Smooth muscle cell of the brain vasculature (primary cell): Measurements from ENCODE around the gene ATG13.
"Not testable (repeated sequence)": the region's sequence is repeated elsewhere in the genome, so short reads cannot be mapped to it uniquely, and the experiment has no call there.

Source experiments
- DNase-seq: peaks from one replicate; pipeline ENCODE4 v3.0.0-alpha.2; 2012; ENCODE audit warnings: low read depth, low spot score

Gene ATG13

GRCh38 chr11:46643531-46643930 lies 26.2 kb downstream of the ATG13 start:
- DNase-seq = no peak

DNA sequence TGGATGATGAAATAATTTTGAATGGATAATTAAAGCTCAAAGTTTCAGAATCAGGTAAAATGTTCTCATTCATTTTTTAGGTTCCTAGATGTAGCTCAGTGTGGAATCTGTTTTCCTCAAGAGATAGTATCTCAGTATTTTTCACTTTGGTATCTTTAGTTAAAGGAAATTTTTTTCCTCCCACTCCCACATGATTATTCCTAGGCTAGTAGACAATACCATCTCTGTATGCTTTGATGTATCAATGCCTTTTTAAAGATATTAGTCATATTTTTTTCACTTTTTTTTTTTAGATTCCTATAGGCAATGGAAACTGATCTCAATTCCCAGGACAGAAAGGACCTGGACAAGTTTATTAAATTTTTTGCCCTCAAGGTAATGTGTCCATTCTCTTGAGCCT lies 26.6 kb downstream of the ATG13 start:
- no peak for DNase-seq

DNA sequence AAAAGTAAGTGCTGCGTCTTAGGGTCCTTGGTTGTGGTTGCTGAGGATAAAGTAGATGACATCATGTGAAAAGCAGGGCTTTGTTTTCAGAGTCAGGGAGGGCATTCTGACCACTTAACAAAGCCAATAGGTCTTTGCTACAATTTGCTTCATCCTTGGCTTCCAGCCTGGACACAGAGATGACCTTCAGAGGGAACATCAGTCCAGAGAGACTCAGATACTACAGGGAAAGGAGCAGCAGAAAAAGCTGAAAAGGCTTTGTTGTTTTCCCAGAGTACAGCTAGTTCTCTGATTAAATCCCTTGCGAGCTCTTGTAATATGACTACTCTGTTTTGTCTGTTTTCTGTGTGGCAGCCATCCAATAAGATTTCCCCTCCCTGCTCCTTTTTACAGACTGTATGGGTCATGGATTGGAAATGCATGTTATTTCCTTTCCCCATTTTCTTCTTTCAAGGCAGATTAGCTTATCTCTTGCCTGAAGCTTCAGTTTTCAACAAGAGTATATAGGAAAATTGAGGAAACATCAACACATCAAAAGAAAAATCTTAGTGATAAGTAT lies 31.9 kb downstream of the ATG13 start:
- peak; percentile 87 for DNase-seq

GRCh38 chr11:46655631-46656030 lies 38.3 kb downstream of the ATG13 start:
- DNase-seq = no peak

GRCh38 chr11:46657186-46657585 lies 39.8 kb downstream of the ATG13 start:
- DNase-seq = no peak

DNA sequence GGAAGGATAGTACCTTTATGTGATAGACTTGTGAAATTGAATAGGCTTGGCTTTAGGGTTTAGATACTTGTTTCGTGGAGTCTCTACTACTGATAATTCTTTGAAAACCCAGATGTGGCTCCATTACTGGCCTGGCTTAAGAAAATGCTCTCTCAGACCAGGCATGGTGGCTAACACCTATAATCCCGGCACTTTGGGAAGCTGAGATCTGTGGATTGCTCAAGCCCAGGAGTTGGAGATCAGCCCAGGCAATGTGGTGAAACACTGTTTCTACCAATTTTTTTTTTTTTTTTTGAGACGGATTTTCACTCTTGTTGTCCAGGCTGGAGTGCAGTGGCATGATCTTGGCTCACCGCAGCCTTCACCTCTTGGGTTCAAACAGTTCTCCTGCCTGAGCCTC lies 40.9 kb downstream of the ATG13 start:
- no peak for DNase-seq

DNA sequence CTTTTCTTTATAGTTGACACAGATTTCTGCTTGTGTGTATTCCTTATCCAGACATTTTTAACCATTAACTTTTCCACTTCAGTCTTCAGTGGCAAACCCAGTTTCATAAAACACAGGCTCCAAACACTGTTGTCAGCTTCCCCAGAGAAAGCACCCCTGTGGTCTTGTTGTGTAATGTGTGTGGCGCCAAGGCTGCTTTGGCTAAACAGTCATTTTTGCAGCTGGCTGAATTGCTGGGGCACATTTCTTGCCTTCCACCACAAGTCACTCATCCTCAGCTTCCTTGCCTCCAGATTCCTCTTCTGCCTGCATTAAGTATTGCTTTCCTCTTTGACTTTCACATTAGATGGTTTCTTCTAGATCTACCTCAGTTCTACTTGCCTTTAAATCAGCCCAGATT lies 42.6 kb downstream of the ATG13 start:
- DNase-seq = no peak

- DNase-seq = no peak
Measured at GRCh38 chr11:46661836-46662235, 44.5 kb downstream of the ATG13 start.

DNA sequence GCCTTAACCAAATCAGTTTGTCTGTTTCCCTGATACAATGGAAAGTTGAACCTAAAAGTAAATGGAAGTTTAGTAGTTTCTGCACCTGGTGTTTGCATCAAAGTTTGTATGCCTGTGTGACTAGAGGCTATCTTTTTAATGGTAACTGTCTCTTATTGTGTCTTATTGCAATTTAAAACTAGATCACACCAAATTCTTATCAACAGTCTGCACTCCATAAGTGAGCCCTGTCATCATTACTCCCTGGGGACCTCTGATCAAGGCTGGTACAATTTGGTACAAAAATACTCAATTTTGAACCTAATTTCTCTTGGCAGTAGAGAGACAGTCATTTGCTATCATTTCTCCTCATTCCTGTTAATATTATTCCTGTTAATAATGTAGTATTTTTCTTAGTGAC lies 45.0 kb downstream of the ATG13 start:
- no peak for DNase-seq

DNA sequence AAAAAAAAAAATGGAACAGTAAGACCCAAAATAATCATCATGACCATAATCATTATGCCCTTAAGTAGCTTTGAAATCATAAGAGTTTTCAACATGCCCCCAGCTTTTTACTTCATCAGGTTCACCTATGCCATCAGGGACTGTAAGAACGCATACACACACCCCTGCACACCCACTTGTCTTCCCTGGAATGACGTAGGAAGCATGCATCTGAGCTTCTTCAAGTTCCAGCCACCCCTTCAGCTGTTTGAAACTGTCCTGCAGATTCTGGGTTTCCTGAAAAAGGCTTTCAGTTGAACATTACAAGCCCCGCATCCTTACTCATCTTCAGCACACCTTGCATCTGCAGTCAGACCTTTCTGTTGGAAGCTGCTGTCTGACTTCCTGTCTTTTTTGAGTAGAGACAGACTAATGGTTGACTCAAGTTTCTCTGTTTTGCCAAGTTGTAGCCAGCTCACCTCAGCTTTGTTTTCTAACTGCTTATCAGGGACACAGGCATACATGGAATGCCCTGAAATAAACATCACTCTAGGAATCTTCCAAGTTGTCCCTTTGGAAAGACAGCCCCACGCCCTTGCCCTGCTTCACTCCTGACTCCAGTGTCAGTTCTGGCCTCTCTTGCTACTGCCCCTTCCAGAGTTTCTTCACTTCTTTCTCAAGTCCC lies 46.1 kb downstream of the ATG13 start:
- DNase-seq = no peak

GRCh38 chr11:46664612-46665011 lies 47.3 kb downstream of the ATG13 start:
- no peak for DNase-seq

- DNase-seq = no peak
Measured at GRCh38 chr11:46665356-46665755, 48.0 kb downstream of the ATG13 start.

GRCh38 chr11:46666516-46666915 lies 49.2 kb downstream of the ATG13 start:
- DNase-seq = no peak

- DNase-seq = no peak
Measured at GRCh38 chr11:46667043-46667481, 49.7 kb downstream of the ATG13 start.

- DNase-seq = no peak
Measured at GRCh38 chr11:46668480-46669085, 51.2 kb downstream of the ATG13 start.

GRCh38 chr11:46669711-46670139 lies 52.4 kb downstream of the ATG13 start:
- DNase-seq = no peak

- not testable (repeated sequence) for DNase-seq
Measured at GRCh38 chr11:46670521-46670920, 53.2 kb downstream of the ATG13 start.

DNA sequence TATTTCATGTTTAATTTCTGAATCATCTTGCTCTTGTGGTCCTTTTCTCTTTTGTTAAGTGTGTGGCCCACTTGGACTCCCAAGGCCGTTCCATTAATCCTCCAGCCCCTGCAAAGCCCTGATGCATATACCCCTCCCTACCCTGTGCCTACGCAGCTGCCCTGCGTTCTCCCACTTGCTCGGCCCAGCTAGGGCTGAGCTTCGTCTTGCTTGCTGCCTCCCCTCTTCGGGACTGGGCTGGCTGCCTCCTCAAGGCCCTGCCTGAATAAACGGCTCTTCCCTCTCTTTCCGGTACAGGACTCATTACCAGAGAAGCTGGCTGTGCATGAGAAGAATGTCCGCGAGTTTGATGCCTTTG lies 54.6 kb downstream of the ATG13 start:
- no peak for DNase-seq

DNA sequence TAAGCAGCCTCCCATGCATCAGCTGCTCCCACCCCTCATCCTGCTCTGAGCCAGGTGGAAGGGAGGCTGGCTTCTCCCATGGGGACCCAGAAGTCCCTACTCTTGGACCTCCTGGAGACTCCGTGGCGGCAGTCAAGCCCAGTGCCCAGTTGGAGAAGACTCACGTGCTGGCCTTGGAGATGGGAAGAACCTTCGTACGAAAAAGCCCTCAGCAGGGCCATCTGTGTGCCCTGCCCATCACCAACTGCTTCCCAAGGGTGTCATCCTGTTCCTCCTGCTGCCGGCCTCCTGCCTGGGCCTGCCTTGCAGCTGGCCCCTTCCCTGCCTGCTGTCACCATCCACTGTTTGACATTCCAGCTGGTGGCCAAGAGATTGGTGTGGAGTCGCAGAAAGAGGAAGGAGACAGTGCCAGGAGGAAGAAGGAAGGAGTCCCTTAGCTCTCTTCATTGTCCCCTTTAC lies 55.1 kb downstream of the ATG13 start:
- DNase-seq = no peak

GRCh38 chr11:46673713-46674462 lies 56.5 kb downstream of the ATG13 start:
- no peak for DNase-seq

DNA sequence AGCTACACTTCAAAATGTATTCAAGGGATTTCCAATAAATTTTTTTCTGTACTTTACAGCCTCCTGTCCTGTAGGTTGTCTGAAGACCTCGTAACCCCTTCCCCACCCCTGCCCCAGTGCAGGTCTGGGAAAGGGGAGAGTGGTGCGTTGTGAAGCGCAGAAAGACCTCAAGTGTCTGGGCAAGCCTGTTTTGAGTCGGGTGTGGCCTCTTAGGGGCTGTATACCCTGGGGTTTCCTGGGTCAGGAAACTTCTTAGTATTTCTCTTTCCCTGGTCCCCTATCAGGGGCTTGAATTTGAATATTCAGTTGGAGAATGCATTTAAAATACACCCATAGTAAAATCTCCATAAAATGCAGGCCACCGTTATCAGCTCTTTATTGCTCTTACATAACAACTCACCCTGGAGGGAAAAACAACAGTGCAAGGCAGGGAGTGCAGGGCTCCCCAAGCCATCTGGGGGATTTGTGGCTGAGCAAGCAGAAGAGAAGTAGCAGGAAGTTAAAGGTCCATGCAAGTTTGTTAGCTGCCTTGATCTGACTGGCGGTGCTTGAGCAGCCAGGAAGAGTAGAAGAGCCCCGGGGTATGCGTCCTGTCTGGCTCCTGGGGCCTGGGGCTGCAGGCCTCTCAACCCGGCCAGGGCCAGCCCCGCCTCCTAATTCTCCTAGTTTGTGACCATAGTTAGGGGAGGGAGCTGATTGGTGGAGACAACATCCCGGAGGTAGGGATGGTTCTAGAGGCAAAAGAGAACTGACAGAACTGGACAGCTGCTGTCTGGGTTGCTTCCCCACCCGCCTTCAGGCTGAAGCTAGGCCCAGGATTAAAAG lies 57.3 kb downstream of the ATG13 start:
- DNase-seq = no peak
